PC-3 (cell line): ENCODE measurements around the gene SLC39A5. TPM values are rescaled to one million over a fixed set of nuclear protein-coding genes. Genes with fewer than 3 reads are reported as not detected.
"Not testable (repeated sequence)": the region's sequence is repeated elsewhere in the genome, so short reads cannot be mapped to it uniquely, and the experiment has no call there.

Experiments used
- ATAC-seq: fragments of 200-7000 bp; cut with Tn5 transposase; 2 replicates; pipeline ENCODE4 v1.9.1; 2020; ENCODE audit warnings: mild to moderate bottlenecking, moderate library complexity
- BruUV-seq: library from RNA; stranded (reverse); fragments of 400-500 nt; replicated peaks from 2 replicates; lab custom pipeline; 2021; lab: Mats Ljungman, UMichigan
- CTCF ChIA-PET: fragments of 300-600 bp; sonication (Branson Sonifier 250); formaldehyde crosslinking; loops from one replicate; lab custom pipeline; 2022; ENCODE audit warnings: antibody characterized with exemption; lab: Charles Lee
- POLR2A ChIA-PET: fragments of 300-600 bp; sonication (Branson Sonifier 250); formaldehyde crosslinking; loops from one replicate; lab custom pipeline; 2022; ENCODE audit warnings: antibody characterized with exemption; ENCODE audit not compliant: unreplicated experiment; lab: Charles Lee
- DNase-seq: peaks from one replicate; pipeline ENCODE4 v3.0.0-alpha.2; 2015
- H2AFZ ChIP-seq: fragments of 300-600 bp; sonication (generic); 2 replicates; pipeline ENCODE4 v1.6.0; 2016; ENCODE audit warnings: antibody characterized with exemption, low read length
- H3F3A ChIP-seq: fragments of 300-600 bp; sonication (generic); one replicate; pipeline ENCODE4 v1.6.0; 2017; ENCODE audit warnings: antibody characterized with exemption, low read length, control low read depth, mild to moderate bottlenecking; ENCODE audit not compliant: unreplicated experiment
- H3K27ac ChIP-seq: fragments of 300-600 bp; sonication (generic); 2 replicates; pipeline ENCODE4 v1.5.1; 2016; ENCODE audit warnings: mild to moderate bottlenecking, low read length
- H3K27me3 ChIP-seq: fragments of 300-600 bp; sonication (generic); 2 replicates; pipeline ENCODE4 v1.6.1; 2016; ENCODE audit warnings: low read length, mixed read lengths
- H3K36me3 ChIP-seq: fragments of 300-600 bp; sonication (generic); 2 replicates; pipeline ENCODE4 v1.6.1; 2016; ENCODE audit warnings: low read depth, mixed run types, low read length, mixed read lengths
- H3K4me1 ChIP-seq: fragments of 300-600 bp; sonication (generic); 2 replicates; pipeline ENCODE4 v1.5.1; 2016; ENCODE audit warnings: low read length; ENCODE audit not compliant: insufficient read depth
- H3K4me2 ChIP-seq: fragments of 300-600 bp; sonication (generic); 2 replicates; pipeline ENCODE4 v1.6.0; 2016; ENCODE audit warnings: low read length
- H3K4me3 ChIP-seq: fragments of 300-600 bp; sonication (generic); 2 replicates; pipeline ENCODE4 v1.5.1; 2016; ENCODE audit warnings: mild to moderate bottlenecking, low read length, mixed read lengths
- H3K79me2 ChIP-seq: fragments of 300-600 bp; sonication (generic); 2 replicates; pipeline ENCODE4 v1.6.1; 2017; ENCODE audit warnings: low read length, mixed read lengths
- H3K9ac ChIP-seq: fragments of 300-600 bp; sonication (generic); 2 replicates; pipeline ENCODE4 v1.6.0; 2016; ENCODE audit warnings: mild to moderate bottlenecking, low read length
- H3K9me2 ChIP-seq: fragments of 300-600 bp; sonication (generic); replicated peaks from 2 replicates; pipeline ENCODE4 v1.6.1; 2016; ENCODE audit warnings: mixed run types, low read length, mixed read lengths
- H3K9me3 ChIP-seq: fragments of 300-600 bp; sonication (generic); 2 replicates; pipeline ENCODE4 v1.6.1; 2016; ENCODE audit warnings: low read length, mixed read lengths
- H4K20me1 ChIP-seq: fragments of 300-600 bp; sonication (generic); 2 replicates; pipeline ENCODE4 v1.6.1; 2016; ENCODE audit warnings: low read length, mixed read lengths
- EZH2 ChIP-seq: fragments of 300-600 bp; sonication (generic); IDR thresholded peaks from one replicate; pipeline ENCODE4 v1.6.1; 2017; ENCODE audit warnings: antibody characterized with exemption, mild to moderate bottlenecking, low read length; ENCODE audit not compliant: unreplicated experiment
- EZH2phosphoT487 ChIP-seq: fragments of 300-600 bp; sonication (generic); IDR thresholded peaks from 2 replicates; pipeline ENCODE4 v1.6.1; 2018; ENCODE audit warnings: mild to moderate bottlenecking, antibody characterized with exemption, low read length, borderline replicate concordance
- intact Hi-C: fragments of 100-400 bp; cut with micrococcal nuclease; formaldehyde crosslinking; loops from 2 replicates; pipeline ENCODE4 v1.9.0; 2023
- total RNA-seq: library from RNA; depleted of rRNA; stranded (reverse); fragments of >200 nt; gene quantifications from 2 replicates; pipeline ENCODE4 v1.2.3, GENCODE V29; 2014
- TF ChIP-seq, protein P1 (sequence below): fragments of 300-600 bp; sonication (generic); conservative IDR thresholded peaks from 2 replicates; pipeline ENCODE4 v1.5.1; 2017; ENCODE audit warnings: antibody characterized with exemption, low read depth, mild to moderate bottlenecking, low read length

SLC39A5 gene
- total RNA-seq, 1 experiment from 2014 or later: 0.18 TPM

DNA sequence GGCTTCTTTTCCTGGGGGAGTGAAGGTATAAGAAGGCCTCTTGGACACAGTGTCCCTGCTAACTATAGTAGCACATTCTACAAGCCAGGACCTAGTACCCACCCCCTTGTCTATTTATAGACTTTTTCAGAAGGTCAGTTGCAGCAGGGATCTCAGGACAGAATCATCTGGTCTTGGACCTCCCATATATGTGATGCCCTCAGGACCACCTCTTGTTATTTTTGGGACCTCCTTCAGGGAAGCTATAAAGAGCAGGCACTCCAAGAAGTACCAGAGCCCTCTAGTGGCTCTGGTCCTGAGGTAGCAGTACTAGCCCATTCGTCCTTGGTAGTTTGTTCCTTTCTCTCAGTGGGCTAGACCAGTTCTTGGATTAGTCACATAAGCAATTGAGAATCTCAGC, 41.2 kb downstream of the SLC39A5 start:
- Histone ChIP-seq H3K27ac (no peak overlapping the region), H3K9me3 (no peaks in the 10 kb centered on the region), H3F3A (no peaks in the 10 kb centered on the region), H3K27me3 (no peaks in the 10 kb centered on the region), H3K4me1 (no peaks in the 10 kb centered on the region), H3K4me3 (no peak overlapping the region), H3K4me2 (no peak overlapping the region), H2AFZ (no peak overlapping the region), H3K9me2 (no peaks in the 10 kb centered on the region), H3K79me2 (no peaks in the 10 kb centered on the region), H4K20me1 (no peaks in the 10 kb centered on the region), H3K9ac (no peak overlapping the region), H3K36me3 (peaks cover 39% of the 10 kb centered on the region)
- DNase-seq (peak; percentile 49), ATAC-seq (peak; percentile 18; the same call in 1 of the 2 replicates)
- TF ChIP-seq EZH2: no peak
- TF ChIP-seq, protein P1, sequence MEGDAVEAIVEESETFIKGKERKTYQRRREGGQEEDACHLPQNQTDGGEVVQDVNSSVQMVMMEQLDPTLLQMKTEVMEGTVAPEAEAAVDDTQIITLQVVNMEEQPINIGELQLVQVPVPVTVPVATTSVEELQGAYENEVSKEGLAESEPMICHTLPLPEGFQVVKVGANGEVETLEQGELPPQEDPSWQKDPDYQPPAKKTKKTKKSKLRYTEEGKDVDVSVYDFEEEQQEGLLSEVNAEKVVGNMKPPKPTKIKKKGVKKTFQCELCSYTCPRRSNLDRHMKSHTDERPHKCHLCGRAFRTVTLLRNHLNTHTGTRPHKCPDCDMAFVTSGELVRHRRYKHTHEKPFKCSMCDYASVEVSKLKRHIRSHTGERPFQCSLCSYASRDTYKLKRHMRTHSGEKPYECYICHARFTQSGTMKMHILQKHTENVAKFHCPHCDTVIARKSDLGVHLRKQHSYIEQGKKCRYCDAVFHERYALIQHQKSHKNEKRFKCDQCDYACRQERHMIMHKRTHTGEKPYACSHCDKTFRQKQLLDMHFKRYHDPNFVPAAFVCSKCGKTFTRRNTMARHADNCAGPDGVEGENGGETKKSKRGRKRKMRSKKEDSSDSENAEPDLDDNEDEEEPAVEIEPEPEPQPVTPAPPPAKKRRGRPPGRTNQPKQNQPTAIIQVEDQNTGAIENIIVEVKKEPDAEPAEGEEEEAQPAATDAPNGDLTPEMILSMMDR: peak; percentile 67
- no peak for TF ChIP-seq EZH2phosphoT487
- intact Hi-C loops: no loop called here
- POLR2A ChIA-PET: interaction anchor here (0.6 kb wide), 1 partner anchor 99 kb away, joined by 3 read pairs; no protein-coding TSS in a partner anchor
- CTCF ChIA-PET: no interaction called here
- BruUV-seq: no TSS peak

DNA sequence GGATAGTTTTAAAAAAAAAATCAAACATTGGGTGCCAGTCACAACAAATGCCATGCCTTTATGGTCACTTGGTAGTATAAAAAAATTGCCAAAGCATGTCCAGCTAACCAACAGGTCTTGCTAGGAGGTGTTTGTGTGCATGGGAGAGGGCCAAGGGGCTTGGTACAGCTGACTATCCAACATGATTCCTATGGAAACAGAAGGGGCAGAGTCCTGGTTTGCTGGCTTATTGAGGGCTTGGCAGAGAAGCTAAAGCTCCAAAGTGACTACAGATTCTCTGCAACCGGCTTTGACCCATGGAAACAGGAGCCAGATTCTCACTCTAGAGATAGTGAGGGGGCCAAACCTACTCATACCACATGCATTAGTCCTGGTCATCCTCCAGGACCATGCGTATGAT, 42.6 kb downstream of the SLC39A5 start:
- ATAC-seq, H3K4me3 ChIP-seq, H3K27ac ChIP-seq, H3K4me2 ChIP-seq, DNase-seq, H3F3A ChIP-seq, H3K9ac ChIP-seq, H3K27me3 ChIP-seq, H3K4me1 ChIP-seq, H4K20me1 ChIP-seq, H2AFZ ChIP-seq, BruUV-seq, intact Hi-C loops, H3K79me2 ChIP-seq, POLR2A ChIA-PET, H3K9me3 ChIP-seq, CTCF ChIA-PET, H3K9me2 ChIP-seq: not testable (repeated sequence)
- peaks cover 43% of the 10 kb centered on the region for H3K36me3 ChIP-seq

DNA sequence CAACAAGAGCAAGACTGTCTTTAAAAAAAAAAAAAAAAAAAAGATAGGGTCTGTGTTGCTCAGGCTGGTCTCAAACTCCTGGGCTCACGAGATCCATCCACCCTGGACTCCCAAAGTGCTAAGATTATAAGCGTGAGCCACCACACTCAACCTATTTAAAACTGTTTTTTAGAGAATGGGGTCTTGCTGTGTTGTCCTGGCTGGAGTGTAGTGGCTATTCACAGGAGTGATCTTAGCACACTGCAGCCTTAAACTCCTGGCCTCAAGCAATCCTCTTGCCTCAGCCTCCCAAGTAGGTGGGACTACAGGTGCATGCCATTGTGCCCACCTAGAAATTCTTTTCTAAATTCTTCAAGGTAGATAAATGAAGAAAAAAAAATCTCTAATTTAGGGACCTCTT, 44.4 kb downstream of the SLC39A5 start:
- POLR2A ChIA-PET: no interaction called here
- no peak for ATAC-seq
- no TSS peak for BruUV-seq

More for the DNA sequence above, 44.4 kb downstream of the SLC39A5 start:
- no peak overlapping the region for H3K4me2 ChIP-seq
- no peaks in the 10 kb centered on the region for H3K79me2 ChIP-seq
- no peaks in the 10 kb centered on the region for H3K4me1 ChIP-seq
- no peak overlapping the region for H2AFZ ChIP-seq
- no peaks in the 10 kb centered on the region for H3F3A ChIP-seq
- DNase-seq: no peak
- no peaks in the 10 kb centered on the region for H3K9me2 ChIP-seq
- H4K20me1 ChIP-seq: no peaks in the 10 kb centered on the region
- CTCF ChIA-PET: no interaction called here
- no peak overlapping the region for H3K4me3 ChIP-seq
- TF ChIP-seq, protein P1: no peak
- TF ChIP-seq EZH2 (no peak), EZH2phosphoT487 (no peak)
- H3K9me3 ChIP-seq: no peaks in the 10 kb centered on the region
- no peak overlapping the region for H3K9ac ChIP-seq
- H3K27me3 ChIP-seq: no peaks in the 10 kb centered on the region
- H3K36me3 ChIP-seq: peaks cover 54% of the 10 kb centered on the region
- intact Hi-C loops: no loop called here
- no peak overlapping the region for H3K27ac ChIP-seq
